GM19240 (cell line): ENCODE data around the gene SEC14L1.
A peak's percentile ranks its signal among the peaks of the same experiment; 100 is the strongest.
"Not testable (repeated sequence)": the region's sequence is repeated elsewhere in the genome, so short reads cannot be mapped to it uniquely, and the experiment has no call there.

ENCODE experiments used
- DNase-seq: peaks from one replicate; pipeline ENCODE4 v3.0.0; 2011; ENCODE audit warnings: low spot score; ENCODE audit not compliant: insufficient read length

Gene SEC14L1

GRCh38 chr17:77140878-77141767 is at the start of gene SEC14L1:
Gene SEC14L1, plus strand, starts transcription at chr17:77140969. Its CDS starts 2,628 bp downstream, at chr17:77143597.
- DNase-seq = no peak

- DNase-seq = no peak
These were observed 48.7 kb upstream of the SEC14L1 start for GRCh38 chr17:77092025-77092424.

- DNase-seq = no peak
These were observed 45.3 kb upstream of the SEC14L1 start for GRCh38 chr17:77095461-77095860.

- DNase-seq = no peak
These were observed 44.1 kb upstream of the SEC14L1 start for GRCh38 chr17:77096570-77097214.

GRCh38 chr17:77097631-77098180 is 43.1 kb upstream of the SEC14L1 start:
- DNase-seq = no peak

GRCh38 chr17:77098884-77099545 is 41.8 kb upstream of the SEC14L1 start:
- DNase-seq = no peak

- no peak for DNase-seq
These were observed 40.8 kb upstream of the SEC14L1 start for GRCh38 chr17:77099997-77100396.

- DNase-seq = no peak
These were observed 39.0 kb upstream of the SEC14L1 start for GRCh38 chr17:77101521-77102410.

- DNase-seq = not testable (repeated sequence)
These were observed 38.2 kb upstream of the SEC14L1 start for GRCh38 chr17:77102411-77103134.

- no peak for DNase-seq
These were observed 35.1 kb upstream of the SEC14L1 start for GRCh38 chr17:77105706-77106105.

- no peak for DNase-seq
These were observed 33.9 kb upstream of the SEC14L1 start for GRCh38 chr17:77106874-77107358.

- peak; percentile 36 for DNase-seq
These were observed 33.0 kb upstream of the SEC14L1 start for GRCh38 chr17:77107506-77108433.

- no peak for DNase-seq
These were observed 31.5 kb upstream of the SEC14L1 start for GRCh38 chr17:77109159-77109759.

- DNase-seq = no peak
These were observed 30.9 kb upstream of the SEC14L1 start for GRCh38 chr17:77109764-77110359.

- not testable (repeated sequence) for DNase-seq
These were observed 29.4 kb upstream of the SEC14L1 start for GRCh38 chr17:77111165-77111933.

- DNase-seq = no peak
These were observed 28.9 kb upstream of the SEC14L1 start for GRCh38 chr17:77111934-77112296.

- no peak for DNase-seq
These were observed 25.3 kb upstream of the SEC14L1 start for GRCh38 chr17:77115510-77115909.
